Fibroblast of skin of right biceps (primary cell): ENCODE data around the gene AMZ1.
A peak's percentile ranks its signal among the peaks of the same experiment; 100 is the strongest.
"Not testable (repeated sequence)": the region's sequence is repeated elsewhere in the genome, so short reads cannot be mapped to it uniquely, and the experiment has no call there.

Experiments
- DNase-seq: peaks from one replicate; pipeline ENCODE4 v3.0.0-alpha.2; 2013

Gene AMZ1

DNA sequence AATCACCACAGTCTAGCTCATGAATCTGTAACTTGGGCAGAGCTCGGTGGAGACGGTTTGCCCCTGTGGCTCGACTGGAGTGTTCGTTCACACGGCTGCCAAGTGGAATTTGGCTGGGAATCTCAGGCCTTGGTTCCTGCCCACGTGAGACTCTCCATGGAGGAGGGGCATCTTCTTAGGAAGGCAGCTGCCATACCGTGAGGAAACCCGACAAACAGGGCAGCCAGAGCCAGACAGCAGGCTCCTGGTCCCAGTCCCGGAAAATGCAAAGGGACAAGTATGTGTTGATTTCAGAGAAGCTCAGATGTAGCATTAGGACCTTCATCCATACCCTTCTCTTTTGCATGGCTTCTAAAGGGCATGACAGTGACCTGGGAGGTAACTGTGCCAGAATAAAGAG, 26.6 kb downstream of the AMZ1 start:
- DNase-seq, result no peak

DNA sequence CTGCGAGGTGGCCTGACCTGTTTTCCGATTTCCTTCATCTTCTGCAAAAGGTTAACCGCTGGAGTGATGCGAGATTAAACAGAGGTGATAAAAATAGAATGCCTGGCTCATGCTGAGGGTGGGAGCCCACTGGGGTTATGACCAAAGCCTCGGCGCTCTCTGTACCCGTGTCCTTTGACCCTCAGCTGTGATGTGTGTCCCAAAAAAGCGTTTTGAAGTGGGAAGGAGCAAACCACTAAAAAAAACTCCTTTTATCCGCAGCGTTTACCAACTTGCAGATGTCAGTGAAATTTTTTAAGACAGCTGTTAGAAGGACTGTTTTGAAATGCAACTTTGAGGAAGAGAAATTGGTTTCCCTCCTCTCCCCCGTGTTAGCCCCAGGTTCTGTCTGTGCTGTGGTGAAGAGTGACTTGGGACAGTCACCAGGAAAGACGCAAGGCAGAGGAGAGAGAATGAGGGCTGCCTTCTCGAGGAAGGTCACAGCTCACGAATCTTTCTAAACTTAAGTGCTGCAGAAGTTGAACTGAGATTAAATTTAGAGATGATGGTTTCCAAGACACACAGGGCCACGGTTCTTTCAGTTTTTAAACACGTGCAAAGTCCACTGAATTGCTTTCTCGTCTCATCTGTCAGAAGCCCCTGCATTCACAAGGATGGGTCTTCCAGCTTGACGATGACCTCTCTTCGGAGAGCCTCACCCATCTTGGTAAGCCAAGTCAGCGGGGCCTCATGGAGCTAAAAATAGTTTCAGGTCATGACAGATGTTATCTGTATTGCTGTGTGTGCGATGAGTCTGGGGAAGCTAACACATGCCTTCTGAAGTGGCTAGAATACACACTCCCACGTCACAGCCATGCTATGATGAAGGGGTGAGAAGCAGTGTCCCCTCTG, 27.6 kb downstream of the AMZ1 start:
- peak; percentile 46 for DNase-seq

GRCh38 chr7:2716488-2716887, 28.5 kb downstream of the AMZ1 start:
- DNase-seq, result no peak

DNA sequence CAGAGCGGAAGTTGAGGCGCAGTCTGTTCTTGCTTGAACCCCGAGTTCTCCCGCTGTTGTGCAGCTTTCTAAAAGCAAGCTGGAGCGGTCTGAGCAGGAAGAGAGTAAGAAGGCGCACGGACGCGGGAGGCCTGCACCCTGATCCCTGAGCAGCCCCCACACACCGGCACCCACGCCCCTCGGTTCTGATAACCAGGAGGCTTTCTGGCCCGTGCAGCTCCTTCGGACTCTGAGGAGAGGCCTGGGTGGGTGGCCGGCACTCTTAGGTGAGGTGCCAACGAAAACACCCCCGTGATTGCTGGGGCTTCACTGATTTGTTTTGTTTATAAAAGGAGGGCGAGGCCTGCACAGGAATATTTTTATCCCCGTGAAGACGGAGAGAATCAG, 28.9 kb downstream of the AMZ1 start:
- no peak for DNase-seq

DNA sequence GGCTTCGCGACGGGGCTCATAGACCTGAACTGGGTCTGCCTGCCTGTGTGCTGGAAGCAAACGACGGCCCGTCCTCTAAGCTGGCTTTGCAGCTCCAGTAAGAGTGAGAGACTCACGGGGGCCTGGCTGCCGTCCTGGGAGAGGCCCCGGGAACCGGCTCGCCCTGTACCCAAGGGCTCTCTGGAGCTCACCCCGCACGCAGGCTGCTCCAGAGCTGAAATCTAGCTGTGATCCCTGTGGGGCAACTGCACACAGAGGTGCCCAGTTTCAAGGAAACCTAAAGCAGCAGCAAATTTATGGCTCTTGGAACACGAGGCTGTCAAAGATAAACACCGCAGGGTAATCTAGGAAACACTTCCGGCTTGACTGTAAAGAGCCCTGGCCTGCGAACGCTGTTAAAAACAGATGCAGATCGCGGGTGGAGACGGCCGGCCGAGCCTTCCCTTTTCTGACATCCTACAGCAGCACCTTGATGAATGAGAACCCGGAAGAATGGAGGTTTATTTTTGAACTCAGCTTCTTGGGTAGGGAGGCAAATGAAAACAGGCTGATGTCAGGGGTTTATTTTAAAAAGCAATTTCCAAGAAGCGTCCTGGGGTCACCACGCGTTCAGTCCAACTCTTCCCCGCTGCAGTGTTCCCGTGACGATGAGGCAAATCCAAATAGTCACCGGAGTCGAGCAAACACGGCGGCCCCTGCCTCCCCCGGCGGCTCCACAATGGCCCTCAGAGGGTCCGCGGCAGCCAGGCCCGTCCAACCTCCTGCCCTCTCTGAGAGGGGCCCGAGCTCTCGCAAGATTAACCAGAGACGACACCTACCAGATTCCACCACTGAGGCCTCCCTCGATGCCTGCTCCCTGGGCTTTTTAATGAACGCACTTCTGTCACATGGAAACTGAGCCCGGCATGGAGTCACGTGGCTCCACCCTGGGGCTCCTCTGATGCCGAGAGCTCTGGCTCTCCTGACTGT, 29.6 kb downstream of the AMZ1 start:
- peak; percentile 14 for DNase-seq

GRCh38 chr7:2718296-2718965, 30.4 kb downstream of the AMZ1 start:
- no peak for DNase-seq

DNA sequence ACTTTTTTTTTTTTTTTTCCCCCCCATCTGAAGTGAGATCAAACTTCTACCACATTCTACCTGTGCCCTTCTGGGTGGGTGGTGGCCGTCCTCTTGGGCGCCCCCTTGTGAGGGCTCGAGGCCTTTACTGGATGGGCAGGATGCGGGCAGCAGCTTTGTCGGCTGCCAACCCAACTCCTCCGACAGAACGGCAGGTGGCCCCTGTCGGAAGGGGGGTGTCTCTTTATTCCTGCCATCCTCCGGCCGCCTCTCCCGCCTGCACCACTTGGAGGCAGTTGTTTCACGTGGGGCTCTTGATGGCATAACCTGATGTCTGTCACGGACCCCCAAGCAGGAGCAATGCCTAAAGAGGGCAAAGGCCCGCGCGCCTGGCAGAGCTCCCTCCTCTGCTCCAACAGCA, 31.0 kb downstream of the AMZ1 start:
- DNase-seq, result no peak

DNA sequence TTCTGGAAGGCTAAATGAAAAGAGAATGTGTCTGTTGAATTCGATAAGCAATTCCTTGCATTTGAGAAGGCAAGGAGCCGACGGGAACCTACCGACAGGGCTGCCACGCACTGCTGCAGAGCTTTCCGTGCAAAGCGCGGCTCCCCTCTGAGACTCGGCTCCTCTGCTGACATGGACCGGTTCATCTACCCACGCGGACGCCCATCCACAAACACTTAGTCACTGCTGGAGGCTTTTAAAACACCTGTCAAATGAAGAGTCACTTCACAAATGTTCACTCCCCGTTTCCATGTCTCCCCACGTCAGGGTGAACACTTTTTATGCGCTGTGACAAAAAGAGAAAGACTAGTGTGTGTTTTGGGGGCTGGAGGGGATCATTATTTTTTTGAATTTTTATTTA, 32.0 kb downstream of the AMZ1 start:
- no peak for DNase-seq

GRCh38 chr7:2721842-2722241, 33.8 kb downstream of the AMZ1 start:
- no peak for DNase-seq

GRCh38 chr7:2722591-2722990, 34.6 kb downstream of the AMZ1 start:
- DNase-seq, result no peak

- no peak for DNase-seq
Observed at GRCh38 chr7:2723138-2723850, 35.3 kb downstream of the AMZ1 start.

- DNase-seq, result not testable (repeated sequence)
Observed at GRCh38 chr7:2724036-2724435, 36.0 kb downstream of the AMZ1 start.

DNA sequence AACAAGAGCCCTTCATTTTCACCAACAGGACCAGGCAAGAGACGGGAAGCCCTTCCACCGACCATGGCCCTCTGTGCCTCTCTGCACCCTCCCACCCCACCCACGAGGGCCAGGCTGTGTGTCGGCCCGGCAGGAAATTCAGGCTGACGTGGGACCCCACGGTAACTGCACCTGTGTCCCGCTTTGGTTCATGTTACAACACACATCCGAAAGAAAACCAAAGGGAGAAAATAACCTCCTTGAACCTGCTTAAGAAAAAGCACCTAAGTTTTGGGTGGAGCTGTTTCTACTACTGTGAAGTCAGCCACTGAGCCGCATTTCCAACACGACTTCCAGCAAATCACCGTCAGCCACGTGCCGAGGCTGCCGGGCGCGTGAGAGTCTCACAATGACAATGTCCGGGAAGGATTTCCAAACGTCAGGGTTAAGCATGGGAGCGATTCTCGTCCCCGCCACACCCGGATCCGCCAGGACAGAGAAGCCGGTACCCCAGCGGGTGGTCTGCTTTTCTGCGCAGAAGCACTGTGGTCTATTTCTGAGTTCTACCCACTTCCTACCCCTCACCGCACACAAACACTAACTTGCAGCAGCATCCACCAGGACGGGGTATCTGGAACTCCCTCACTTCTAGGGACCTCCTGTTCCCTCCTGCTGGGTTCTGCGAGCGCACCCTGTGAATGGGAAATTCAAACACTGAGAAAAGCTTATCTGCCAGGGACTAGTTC, 36.6 kb downstream of the AMZ1 start:
- DNase-seq, result no peak

GRCh38 chr7:2725178-2726105, 37.4 kb downstream of the AMZ1 start:
- DNase-seq, result no peak

GRCh38 chr7:2726316-2727018, 38.5 kb downstream of the AMZ1 start:
- no peak for DNase-seq

- not testable (repeated sequence) for DNase-seq
Observed at GRCh38 chr7:2727206-2727605, 39.2 kb downstream of the AMZ1 start.

- peak; percentile 53 for DNase-seq
Observed at GRCh38 chr7:2728316-2729030, 40.5 kb downstream of the AMZ1 start.

DNA sequence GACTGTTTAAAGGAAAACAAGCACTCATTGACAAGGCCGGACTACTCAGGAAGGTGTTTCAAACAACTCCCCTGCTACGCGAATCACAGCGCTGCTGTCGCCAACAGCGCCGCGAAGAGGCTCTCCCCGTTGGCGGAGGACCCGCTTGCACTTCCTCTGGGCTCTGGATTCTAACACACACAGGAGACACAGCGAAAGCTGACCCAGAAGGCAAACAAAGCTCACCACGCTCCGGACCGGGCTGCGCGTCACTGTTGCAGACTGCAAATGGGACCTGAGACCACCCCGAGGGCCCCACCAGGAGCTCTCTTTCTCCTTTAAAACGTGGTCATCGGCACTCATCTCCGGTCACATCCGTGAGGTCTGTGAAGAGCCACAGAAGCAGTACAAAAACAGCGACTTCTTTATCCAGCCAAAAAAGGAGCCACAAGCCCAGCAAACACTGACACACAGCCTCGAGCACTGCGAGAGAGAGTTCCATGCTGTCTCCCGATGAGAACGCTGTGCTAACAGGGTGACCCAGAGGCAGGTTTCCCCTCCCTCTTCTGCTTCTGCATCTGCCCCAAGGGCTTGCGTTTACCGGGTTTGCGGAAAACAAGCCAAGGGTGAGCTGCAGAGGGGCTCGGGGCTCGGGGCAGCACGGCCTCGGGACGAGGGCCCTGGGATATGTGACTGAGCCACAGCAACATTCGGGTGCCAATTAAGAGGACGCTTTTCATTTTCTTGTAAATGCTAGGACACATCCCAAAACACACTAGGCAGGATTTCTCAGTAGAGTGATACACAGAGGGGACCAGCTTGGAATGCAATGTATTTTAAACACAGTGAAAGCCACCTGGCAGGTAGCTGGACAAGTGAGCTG, 41.3 kb downstream of the AMZ1 start:
- DNase-seq, result no peak
